HG03442 (cell line): Measurements from ENCODE around the gene HS3ST3A1.

Source experiments
- ATAC-seq: cut with Tn5 transposase; IDR thresholded peaks from one replicate; pipeline ENCODE4 v1.9.1; 2021; ENCODE audit warnings: mild to moderate bottlenecking, moderate library complexity; ENCODE audit not compliant: unreplicated experiment

HS3ST3A1 gene

GRCh38 chr17:13541032-13541480, 60.7 kb downstream of the HS3ST3A1 start:
- ATAC-seq: no peak

GRCh38 chr17:13540546-13540945, 61.2 kb downstream of the HS3ST3A1 start:
- ATAC-seq: no peak

GRCh38 chr17:13539421-13539820, 62.3 kb downstream of the HS3ST3A1 start:
- ATAC-seq: no peak

- ATAC-seq: no peak
Observed at GRCh38 chr17:13538841-13539411, 62.8 kb downstream of the HS3ST3A1 start.

- no peak for ATAC-seq
Observed at GRCh38 chr17:13537871-13538643, 63.7 kb downstream of the HS3ST3A1 start.

GRCh38 chr17:13537167-13537731, 64.5 kb downstream of the HS3ST3A1 start:
- ATAC-seq: no peak

GRCh38 chr17:13534946-13535345, 66.8 kb downstream of the HS3ST3A1 start:
- no peak for ATAC-seq

- no peak for ATAC-seq
Observed at GRCh38 chr17:13531721-13532120, 70.0 kb downstream of the HS3ST3A1 start.

GRCh38 chr17:13525876-13526275, 75.9 kb downstream of the HS3ST3A1 start:
- ATAC-seq: no peak

- no peak for ATAC-seq
Observed at GRCh38 chr17:13523164-13523563, 78.6 kb downstream of the HS3ST3A1 start.

GRCh38 chr17:13522749-13523148, 79.0 kb downstream of the HS3ST3A1 start:
- no peak for ATAC-seq

- no peak for ATAC-seq
Observed at GRCh38 chr17:13521784-13522183, 79.9 kb downstream of the HS3ST3A1 start.

GRCh38 chr17:13520899-13521572, 80.7 kb downstream of the HS3ST3A1 start:
- ATAC-seq: no peak

GRCh38 chr17:13518261-13519000, 83.3 kb downstream of the HS3ST3A1 start:
- ATAC-seq: no peak

GRCh38 chr17:13513039-13513405, 88.7 kb downstream of the HS3ST3A1 start:
- no peak for ATAC-seq

- no peak for ATAC-seq
Observed at GRCh38 chr17:13510062-13510461, 91.7 kb downstream of the HS3ST3A1 start.

- ATAC-seq: no peak
Observed at GRCh38 chr17:13509527-13509926, 92.2 kb downstream of the HS3ST3A1 start.

GRCh38 chr17:13508896-13509295, 92.8 kb downstream of the HS3ST3A1 start:
- no peak for ATAC-seq

- ATAC-seq: no peak
Observed at GRCh38 chr17:13503526-13503925, 98.2 kb downstream of the HS3ST3A1 start.

- ATAC-seq: no peak
Observed at GRCh38 chr17:13502263-13502662, 99.5 kb downstream of the HS3ST3A1 start.

GRCh38 chr17:13500947-13501346, 100.8 kb downstream of the HS3ST3A1 start:
- no peak for ATAC-seq
